Measurements from ENCODE around the gene SAMD5.

Gene SAMD5

DNA sequence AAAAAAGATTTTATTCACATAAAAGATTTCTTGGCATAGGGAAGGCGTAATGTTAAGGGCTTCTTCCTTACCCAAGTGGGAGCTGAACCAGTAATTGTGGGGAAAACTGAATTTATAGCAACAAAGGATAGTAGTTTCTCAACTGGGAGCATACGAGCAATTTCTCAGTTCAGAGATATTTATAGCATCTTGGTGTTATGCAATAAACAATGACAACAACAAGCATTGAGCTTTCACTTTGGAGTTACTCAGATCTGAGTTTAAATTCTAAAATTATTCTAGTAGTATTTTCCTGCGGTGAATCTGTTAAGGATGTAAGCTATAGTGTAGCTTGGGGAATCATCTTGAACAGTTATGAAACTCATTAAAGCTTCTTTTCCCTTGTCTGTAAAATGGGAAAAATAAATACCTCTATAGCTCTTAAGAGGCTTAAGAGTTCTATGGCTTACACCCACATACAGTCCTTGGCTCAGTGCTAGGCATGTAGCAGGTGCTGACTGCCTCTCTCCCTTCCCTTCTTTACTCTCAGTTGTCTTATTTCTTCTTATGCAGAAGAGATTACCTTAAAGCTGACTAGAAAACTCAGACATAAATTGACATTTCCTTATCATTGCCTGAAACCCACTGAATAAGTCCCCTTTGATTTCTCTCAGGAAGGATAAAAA lies 58.8 kb downstream of the SAMD5 start:
- DNase-seq (ENCODE audit: low spot score), result no peak

DNA sequence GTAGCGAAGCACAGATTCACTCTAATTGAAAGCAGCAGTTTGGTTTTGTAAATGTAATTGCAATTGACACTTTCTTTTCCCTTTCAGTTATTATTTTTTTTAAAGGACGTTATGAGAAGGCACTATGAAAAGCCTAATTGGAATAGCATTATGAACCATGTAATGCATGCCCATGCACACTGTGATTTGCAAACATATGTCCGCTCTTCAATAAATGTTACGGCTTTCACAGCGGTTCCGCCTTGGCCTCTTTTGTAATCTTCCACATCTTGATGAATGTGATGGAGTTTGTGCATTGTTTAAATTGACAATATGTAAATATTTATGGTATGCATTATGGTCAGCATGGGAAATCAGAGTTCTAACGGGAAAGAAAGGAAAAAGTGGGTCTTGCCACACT lies 61.3 kb downstream of the SAMD5 start:
- no peak for DNase-seq (ENCODE audit: low spot score)

DNA sequence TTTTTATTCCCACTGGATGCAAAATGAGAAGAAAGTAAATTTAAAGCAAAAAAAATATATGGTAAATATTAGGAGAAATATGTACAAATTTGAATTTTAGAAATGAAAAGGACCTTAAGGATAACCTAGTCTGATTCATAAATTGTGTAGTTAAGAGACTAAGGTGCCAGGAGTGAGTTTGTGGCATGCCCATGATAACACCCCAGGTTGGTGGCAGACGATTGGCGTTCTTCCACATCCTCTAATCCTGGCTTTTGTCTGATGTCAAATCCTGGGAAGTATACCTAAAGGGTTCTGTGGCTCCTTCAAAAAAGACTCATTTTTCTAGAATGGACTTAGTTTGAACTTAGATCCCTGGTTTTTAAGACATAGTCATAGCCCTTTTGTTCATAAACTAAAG lies 62.2 kb downstream of the SAMD5 start:
- no peak for DNase-seq (ENCODE audit: low spot score)

DNA sequence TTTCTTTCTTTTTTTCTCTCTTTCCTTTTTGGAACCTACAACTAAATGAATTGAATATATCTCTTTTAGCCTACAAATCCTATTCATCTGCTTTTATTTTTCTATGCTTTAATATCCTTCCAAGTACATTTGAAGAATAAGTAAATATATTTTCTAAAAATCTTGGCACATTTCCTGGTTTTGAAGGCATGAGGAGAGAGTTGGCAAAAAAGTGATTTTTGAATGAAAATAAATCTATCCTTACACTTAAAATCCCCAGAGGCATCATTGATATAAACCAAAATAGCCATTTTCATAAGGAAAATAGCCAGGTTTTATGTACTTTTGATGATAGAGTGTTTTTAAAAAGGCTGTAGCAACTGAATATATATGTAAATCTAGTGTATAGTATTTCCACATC lies 69.0 kb downstream of the SAMD5 start:
- no peak for DNase-seq (ENCODE audit: low spot score)

DNA sequence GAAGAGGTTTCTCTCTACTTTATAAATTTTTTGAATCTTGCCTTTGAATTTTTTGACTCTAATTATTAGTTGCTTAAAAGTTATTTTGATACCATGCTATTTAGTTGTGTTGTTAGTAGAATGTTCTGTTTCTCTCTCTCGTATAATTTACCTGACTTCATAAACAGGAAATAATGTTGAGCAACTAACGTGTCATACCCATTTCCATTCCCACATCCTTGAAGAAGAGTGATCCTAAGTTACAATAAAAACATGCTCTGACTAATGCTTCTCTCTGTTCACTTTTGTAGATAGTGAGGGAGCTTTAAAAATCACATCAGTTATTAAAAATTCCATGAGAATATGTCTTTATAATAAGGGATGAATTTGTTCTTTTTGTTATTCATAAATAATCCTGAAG lies 69.7 kb downstream of the SAMD5 start:
- no peak for DNase-seq (ENCODE audit: low spot score)

DNA sequence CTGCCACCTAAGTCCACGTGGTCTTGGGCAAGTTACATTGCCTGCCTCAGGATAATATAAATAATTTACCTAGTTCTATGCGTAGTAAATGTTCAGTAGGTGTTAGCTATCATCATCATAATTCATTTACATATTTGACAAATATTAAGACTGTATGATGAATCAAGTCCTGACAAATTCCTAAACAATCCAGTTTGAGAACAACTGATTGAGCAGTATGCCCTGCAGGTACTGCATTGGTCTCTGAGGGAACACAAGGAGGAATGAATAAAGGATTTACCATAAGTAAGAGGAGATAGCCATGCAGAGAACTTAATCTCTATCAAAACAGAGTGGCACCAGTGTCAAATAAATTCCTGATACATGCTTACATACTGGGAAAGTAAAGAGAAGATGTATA lies 70.4 kb downstream of the SAMD5 start:
- DNase-seq (ENCODE audit: low spot score), result no peak

DNA sequence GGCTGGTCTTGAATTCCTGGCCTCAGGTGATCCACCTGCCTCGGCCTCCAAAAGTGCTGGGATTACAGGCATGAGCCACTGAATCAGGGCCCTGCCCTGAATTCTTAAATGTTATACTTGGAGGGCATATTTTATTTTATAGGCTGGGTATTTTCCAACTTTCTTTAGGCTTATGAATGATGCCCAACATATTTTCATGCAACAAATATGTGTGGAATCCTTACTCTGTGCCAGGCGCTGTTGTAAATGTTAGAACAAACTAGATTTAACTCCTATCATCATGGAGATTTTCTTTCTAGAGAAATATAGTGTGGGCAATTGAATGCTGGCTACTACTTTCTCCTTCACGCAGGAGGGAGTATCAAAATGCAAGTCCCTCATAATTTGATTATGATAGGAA lies 71.2 kb downstream of the SAMD5 start:
- DNase-seq (ENCODE audit: low spot score), result no peak

DNA sequence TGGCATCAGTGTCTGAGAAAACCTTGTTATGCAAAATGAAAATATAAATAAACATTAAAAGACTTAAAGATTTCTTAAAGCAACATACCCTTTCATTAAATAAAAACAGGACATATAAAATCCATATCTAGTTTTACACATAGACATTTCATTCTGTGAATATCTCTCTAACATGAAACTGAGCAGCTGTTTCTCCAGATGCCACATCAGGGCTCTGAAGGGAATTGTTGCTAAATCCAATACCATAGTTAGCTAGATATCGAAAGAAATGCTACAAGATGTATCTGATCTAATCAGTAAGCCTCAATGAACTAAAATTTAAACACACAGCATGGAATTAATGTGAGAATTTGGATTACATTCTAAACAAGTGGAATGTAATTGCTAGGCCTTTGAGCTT lies 74.5 kb downstream of the SAMD5 start:
- no peak for DNase-seq (ENCODE audit: low spot score)

DNA sequence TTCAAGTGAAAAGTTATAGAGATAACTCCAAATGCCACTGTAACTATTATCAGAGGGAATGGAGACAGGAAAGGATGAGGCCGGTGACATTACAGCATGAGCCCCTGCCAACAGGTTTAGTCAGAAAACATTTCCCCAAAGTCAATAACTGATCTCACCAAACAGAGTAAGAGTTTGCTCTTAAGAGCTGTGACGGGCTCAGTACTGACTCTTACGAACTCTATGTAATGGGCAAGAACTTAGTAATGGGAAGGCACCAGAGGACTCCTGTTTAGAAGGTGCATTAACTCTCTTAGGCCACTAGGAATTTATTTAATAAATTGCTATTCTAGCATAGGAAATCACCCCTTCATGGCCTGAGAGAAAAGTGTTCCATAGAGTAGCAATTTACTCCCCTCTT lies 76.8 kb downstream of the SAMD5 start:
- no peak for DNase-seq (ENCODE audit: low spot score)

DNA sequence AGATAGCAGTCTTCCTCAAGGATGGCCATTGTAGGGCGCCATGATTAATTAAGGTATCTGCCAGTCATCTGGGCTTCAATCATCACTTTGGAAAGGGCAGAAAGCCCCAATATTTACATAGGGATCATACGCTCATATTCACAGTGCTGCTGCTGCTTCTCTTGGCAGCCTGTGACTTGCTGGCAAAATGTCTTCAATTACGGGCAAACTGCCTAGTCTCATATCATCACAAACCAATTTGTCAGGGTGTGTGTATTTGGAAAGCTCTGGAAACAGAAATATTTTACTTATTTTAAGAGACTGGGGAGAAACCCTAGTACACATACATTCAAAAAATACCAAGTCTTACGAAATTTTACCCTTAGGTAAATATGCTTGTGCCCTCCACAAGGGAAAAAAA lies 77.6 kb downstream of the SAMD5 start:
- no peak for DNase-seq (ENCODE audit: low spot score)

DNA sequence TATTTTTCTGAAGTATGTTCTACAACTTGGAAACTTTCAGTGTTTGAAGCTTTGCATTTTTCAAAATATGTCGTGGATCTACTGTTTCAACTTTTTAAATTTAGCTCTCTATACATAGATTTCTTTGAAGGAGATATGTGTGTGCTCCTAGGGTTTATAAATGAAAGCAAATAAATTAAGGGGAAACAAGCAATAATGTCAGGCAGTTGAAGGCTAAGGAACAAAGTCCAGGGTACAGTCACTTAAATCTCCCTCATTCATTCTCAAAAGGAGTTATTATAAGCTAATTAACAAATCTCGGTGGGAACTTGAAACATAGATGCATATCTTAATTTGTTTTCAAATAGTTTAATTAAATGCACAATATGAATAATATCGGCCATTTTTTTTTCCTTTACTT lies 79.4 kb downstream of the SAMD5 start:
- no peak for DNase-seq (ENCODE audit: low spot score)

DNA sequence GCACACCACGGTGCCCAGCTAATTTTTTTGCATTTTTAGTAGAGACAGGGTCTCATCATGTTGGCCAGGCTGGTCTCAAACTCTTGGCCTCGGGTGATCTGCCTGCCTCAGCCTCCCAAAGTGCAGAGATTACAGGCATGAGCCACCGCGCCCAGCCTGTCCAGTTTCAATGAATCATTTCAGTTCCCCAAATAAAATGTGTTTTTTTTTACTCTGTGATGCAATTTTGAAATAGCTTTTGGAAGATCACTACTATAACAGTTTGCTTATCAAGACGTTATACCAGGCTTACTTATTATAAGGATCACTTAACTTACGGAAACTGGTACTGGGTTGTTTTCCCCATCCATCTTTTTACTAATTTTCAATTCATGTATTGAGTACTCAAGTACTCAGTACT lies 80.0 kb downstream of the SAMD5 start:
- DNase-seq (ENCODE audit: low spot score), result no peak

DNA sequence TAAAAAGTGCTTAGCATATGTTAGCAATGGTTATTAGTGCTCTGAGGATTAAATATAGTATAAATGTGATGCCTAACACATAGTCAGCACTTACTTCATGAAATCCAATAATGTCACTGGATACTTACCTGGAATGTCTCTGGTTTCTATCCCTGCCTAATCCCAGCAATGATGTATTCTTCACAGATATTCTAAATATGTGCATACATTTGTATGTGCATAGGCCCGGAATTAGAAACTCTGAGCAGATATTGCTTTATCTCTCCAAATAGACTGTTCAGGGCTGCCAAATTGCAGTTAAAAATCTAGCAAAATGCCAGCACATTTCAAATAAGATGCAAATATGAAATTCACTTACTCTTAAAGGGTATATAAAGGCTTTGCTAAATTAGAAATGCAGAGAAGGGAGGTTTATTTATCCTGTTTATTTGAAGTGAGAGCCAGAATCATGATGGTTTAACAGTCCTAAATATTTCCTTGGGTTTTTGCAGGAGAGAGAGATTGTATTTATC lies 81.3 kb downstream of the SAMD5 start:
- DNase-seq (ENCODE audit: low spot score), result no peak

DNA sequence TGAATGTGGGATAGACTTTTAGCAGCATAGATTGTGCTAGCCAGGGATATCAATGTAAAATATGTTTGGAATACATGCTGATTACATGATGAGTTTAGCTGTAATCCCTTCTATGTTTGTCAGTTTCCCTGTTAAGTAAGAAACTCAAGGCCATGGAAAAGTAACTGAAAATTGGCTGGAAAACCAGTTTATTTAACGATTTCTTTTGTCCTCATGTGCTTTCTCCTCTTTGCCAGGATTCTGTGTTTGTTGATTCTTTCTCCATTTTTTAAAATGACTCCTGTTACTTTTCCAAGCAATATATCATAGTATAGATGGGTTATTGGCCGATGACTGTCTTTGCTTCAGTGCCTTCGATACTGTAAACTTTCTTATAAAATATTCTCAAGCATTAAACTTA lies 87.5 kb downstream of the SAMD5 start:
- DNase-seq (ENCODE audit: low spot score), result no peak

DNA sequence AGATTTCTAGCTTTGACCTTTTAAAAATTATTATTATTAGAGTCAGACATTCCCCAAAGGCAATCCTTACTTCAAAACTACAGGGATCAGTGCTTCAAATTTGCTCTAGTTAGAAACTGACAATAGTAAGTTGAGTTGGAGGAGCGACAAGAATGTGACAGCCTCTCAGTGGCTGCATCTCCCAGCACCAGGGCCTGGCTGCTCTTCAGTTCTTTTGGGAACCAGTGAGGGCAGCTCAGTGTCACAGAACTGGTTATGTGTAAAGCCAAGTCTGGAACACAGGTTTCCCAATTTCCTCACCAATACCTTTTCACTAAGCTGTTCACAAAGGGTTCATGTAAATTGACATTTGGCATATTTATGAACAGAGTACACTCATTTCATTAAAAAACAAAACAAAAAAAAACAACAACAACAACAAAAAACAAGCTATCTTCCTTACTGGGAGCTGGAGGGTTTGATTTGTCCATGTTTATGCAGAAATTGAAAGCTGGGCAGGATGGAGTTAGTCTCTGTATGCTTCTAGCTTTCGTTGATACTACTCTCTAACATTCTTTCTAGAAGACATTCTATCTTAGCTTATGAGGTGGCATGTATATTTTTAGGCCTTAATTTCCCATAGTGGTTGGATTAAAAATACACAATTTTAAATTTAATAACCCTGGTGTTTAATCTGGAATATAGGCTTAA lies 95.0 kb downstream of the SAMD5 start:
- DNase-seq (ENCODE audit: low spot score), result peak; percentile 17

DNA sequence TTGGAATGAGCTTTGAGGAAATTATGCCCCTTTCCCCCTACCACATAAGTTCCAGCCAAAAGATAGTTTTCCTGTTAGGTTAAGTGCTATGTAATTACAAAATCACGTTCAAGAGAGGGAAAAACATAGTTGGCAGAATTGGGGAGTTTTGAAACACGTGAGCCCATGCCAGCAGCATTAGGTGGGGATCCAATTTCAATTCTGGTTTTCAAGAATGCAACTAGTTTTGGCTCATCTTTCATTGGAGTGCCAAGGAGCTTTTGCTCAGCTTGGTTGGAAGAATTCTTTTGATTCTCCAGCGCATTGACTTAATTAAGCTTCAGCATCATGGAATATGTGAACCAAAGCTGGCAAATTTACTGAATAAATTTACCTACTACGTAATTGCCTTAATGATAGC lies 95.9 kb downstream of the SAMD5 start:
- DNase-seq (ENCODE audit: low spot score), result no peak

DNA sequence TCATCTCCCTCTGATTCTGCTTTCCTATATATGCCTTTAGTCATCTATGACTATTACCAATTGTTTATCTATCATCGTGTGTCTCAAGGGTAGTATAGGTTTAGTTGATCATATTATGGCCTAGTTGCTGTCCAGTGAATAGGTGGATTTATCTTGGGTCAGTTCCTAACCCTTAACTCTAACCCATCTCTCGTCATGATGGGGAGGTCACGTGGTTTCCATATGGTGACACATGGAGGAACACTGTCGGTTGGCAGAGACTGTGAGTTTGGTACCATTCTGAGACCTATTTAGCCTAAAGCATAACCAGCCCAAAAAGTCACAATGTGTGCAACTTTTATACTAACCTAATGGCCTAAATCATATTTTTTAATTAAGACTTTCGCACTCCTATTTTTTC lies 103.5 kb downstream of the SAMD5 start:
- DNase-seq (ENCODE audit: low spot score), result no peak

DNA sequence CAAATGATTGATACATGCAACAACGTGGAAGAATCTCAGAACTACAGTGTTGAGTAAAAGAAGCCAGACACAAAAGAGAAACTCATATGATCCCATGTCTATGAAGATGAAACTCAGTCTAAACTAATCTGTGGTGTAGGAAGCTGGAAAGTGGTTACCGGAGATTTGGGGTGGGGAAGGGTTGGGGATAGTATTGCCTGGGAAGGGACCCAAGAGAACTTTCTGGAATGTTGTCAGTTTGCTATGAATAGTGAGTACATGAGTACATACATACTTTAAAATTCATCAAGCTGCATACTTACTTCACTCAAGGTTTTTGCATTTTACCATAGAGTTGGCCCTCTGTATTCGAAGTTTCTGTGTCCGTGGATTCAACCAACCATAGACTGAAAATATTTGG lies 106.0 kb downstream of the SAMD5 start:
- DNase-seq (ENCODE audit: low spot score), result no peak

DNA sequence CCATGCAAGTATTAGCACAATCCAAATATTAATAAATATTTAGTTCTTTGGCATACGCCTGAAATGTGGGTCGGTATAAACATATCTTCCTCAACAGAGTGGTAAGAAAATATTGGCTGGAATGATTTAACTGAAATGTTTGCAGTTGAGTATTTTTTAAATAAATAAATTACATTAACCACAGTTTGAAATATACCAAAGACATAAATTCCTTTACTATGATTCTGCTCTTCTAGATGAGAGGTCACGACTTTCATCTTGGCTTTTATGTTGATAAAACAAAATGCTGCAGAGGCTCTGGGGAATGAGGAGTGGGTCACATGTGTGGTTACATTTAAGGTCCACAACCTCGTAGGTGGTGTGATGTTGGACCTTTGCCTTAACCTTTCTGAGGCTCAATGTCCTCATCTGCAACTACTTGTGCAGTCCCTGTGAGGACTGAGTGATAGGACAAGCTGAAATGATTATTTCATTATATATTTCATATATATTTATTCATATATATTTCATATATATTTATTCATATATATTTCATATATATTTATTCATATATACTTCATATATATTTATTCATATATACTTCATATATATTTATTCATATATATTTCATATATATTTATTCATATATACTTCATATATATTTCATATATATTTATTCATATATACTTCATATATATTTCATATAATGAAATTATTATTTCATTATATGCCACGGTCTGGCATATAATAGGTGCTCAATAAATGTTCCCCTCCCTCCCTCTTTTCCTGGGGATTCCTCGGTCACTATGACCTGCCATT lies 107.4 kb downstream of the SAMD5 start:
- DNase-seq (ENCODE audit: low spot score), result no peak

DNA sequence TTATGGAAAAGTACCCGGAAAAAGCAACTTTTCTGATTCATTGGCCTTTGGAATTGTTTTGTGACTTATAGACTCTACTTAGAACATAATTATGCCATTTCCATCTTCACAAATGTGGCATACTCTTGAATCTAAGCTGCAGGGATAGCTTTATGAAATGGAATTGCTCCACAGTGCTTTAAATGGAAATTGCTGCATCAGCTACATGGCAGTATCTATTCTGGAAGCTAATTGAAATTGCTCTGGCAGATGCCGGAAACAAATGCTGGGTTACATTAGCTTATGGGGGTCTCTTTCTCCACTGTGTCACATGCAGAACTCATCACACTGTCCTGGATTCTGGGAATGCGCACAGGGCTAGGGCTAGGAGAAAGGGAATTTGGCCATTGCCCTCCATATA lies 108.9 kb downstream of the SAMD5 start:
- no peak for DNase-seq (ENCODE audit: low spot score)

DNA sequence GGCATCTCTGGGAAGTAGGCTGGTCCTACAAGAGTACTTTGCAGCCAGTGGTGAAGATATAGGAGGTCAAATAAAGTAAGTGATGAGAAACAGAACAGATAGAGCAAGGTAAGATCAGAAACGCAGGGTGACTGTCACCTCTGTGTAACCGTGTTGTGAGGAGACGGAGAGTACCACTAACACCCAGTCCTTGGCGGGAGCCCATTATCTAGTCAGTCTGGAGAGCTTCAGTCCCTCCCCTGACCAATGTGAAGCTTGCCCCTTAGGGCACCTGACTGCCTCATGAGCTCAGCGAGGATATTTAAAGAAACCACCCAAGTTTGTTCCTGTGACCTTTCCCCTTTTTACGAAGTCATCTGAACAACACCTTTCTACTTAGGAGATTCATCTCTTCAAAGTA lies 110.0 kb downstream of the SAMD5 start:
- DNase-seq (ENCODE audit: low spot score), result no peak

DNA sequence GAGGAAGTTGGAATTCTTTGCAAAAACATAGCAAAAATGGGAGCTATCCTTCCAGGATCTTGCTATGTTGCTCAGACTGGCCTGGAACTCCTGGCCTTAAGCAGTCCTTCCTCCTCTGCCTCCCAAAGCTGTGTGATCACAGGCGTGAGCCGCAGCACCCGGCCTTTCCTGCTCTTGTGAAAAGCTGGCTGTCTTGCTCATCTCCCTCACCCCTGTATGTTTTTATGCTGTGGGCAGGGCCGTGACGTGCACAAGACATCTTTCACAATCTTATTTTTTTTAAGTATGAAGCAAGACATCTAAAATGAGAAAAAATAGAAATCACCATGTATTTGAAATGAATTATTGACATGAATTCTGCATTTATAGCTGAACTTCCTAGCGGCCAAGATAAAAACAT lies 110.4 kb downstream of the SAMD5 start:
- DNase-seq (ENCODE audit: low spot score), result no peak
